Kidney (tissue), 14 donors: ENCODE measurements around the gene MMAB. TPM values are rescaled to one million over a fixed set of nuclear protein-coding genes. Genes with fewer than 3 reads are reported as not detected.

Experiments used
- DNase-seq, 5 donors: peaks; one replicate each; pipeline ENCODE4 v3.0.0-alpha.2; 2013 to 2020
- FAIRE-seq: peaks from 2 replicates; lab custom pipeline; 2012; peaks lifted over from hg19 to GRCh38; lab: Jason Lieb, UNC
- H3K27ac ChIP-seq, 2 donors: one replicate each; pipeline ENCODE4 v1.7.0; 2013; ENCODE audit warnings: low read depth in 2 of 2, low read length in 2 of 2, inconsistent platforms in 1 of 2
- H3K27me3 ChIP-seq: one replicate; pipeline ENCODE4 v1.7.1; 2013; ENCODE audit warnings: low read length, inconsistent platforms; ENCODE audit not compliant: control insufficient read depth, insufficient read depth
- H3K36me3 ChIP-seq, 3 donors: one replicate each; pipeline versions ENCODE4 v1.7.0 to v1.7.1; 2013; ENCODE audit warnings: low read length in 3 of 3, control low read depth in 1 of 3, inconsistent platforms in 1 of 3; ENCODE audit not compliant: insufficient read depth in 3 of 3, control insufficient read depth in 2 of 3
- H3K4me1 ChIP-seq, 3 donors: one replicate each; pipeline versions ENCODE4 v1.7.0 to v1.7.1; 2013; ENCODE audit warnings: low read length in 3 of 3, inconsistent platforms in 1 of 3, low read depth in 1 of 3; ENCODE audit not compliant: control insufficient read depth in 2 of 3, insufficient read depth in 2 of 3
- H3K4me3 ChIP-seq, 3 donors: one replicate each; pipeline versions ENCODE4 v1.7.0 to v1.8.1; 2013; ENCODE audit warnings: low read length in 3 of 3, control low read depth in 1 of 3, inconsistent platforms in 1 of 3
- H3K9ac ChIP-seq, 3 donors: one replicate each; pipeline versions ENCODE4 v1.7.0 to v1.7.1; 2013; ENCODE audit warnings: low read length in 3 of 3, control low read depth in 1 of 3, inconsistent platforms in 1 of 3
- H3K9me3 ChIP-seq, 3 donors: one replicate each; pipeline versions ENCODE4 v1.7.0 to v1.7.1; 2013; ENCODE audit warnings: low read length in 3 of 3, control low read depth in 1 of 3, inconsistent platforms in 1 of 3; ENCODE audit not compliant: control insufficient read depth in 2 of 3, insufficient read depth in 1 of 3
- CTCF ChIP-seq: IDR thresholded peaks from 3 replicates; pipeline ENCODE4 v1.5.1; 2012; ENCODE audit warnings: mild to moderate bottlenecking, moderate library complexity, borderline replicate concordance; ENCODE audit not compliant: insufficient read depth; ENCODE audit errors: extremely low read depth
- intact Hi-C: fragments of 100-400 bp; cut with DNase I; formaldehyde crosslinking; loops from one replicate; pipeline ENCODE4 v1.11.1; 2022
- polyA plus RNA-seq: library from polyadenylated mRNA; stranded (reverse); fragments of 350-450 nt; fragmentation: Illumina TruSeq; extraction: RNeasy Lipid Tissue Mini Kit (QIAGEN cat#74804); gene quantifications from one replicate; pipeline ENCODE4 v1.2.3, GENCODE V29; 2014; ENCODE audit warnings: low read depth, low replicate concordance; ENCODE audit not compliant: insufficient read depth
- total RNA-seq: library from RNA; stranded (reverse); fragmentation: NEBNext Ultra II Directional; extraction: Animal tissue kit (Norgen Biotek cat#: 25700); gene quantifications from one replicate; pipeline ENCODE4 v1.2.1, GENCODE V29; 2021
- donor health status: control.
- donor health status: control.
- donor health status: control.
- donor health status: control.
- donor health status: control.
- donor health status: DM: yes; HTN: yes; CAD: no.
- donor health status: Normal renal cell carcinoma (clear cell type).

MMAB gene
- total and polyA plus RNA-seq, 2 donors from 2014 or later: 42.9 to 96.3 TPM

- no peak for TF ChIP-seq CTCF
- no peak for DNase-seq
- no peak overlapping the region for H3K27ac ChIP-seq
- no peak overlapping the region for H3K9ac ChIP-seq
- no peaks in the 10 kb centered on the region for H3K9me3 ChIP-seq
- H3K36me3 ChIP-seq: peaks cover 0 to 66% (median 37%) of the 10 kb centered on the region in 3 donors
- intact Hi-C loops: loop anchor here (10.0 kb wide), 1 partner anchor 247 kb away; no protein-coding TSS in a partner anchor
- no peak overlapping the region for H3K4me3 ChIP-seq
- no peaks in the 10 kb centered on the region for H3K4me1 ChIP-seq
- FAIRE-seq: no peak
- no peaks in the 10 kb centered on the region for H3K27me3 ChIP-seq
Observed at GRCh38 chr12:109527489-109528123, 45.7 kb downstream of the MMAB start.

- H3K4me1 ChIP-seq: no peaks in the 10 kb centered on the region
- no peak overlapping the region for H3K4me3 ChIP-seq
- no peak for TF ChIP-seq CTCF
- no peak overlapping the region for H3K9ac ChIP-seq
- no peaks in the 10 kb centered on the region for H3K9me3 ChIP-seq
- DNase-seq: no peak
- no peak overlapping the region for H3K27ac ChIP-seq
- intact Hi-C loops: loop anchor here (10.0 kb wide), 1 partner anchor 250 kb away; no protein-coding TSS in a partner anchor
- H3K36me3 ChIP-seq: peaks cover 0 to 66% (median 47%) of the 10 kb centered on the region in 3 donors
- H3K27me3 ChIP-seq: no peaks in the 10 kb centered on the region
- no peak for FAIRE-seq
Observed at GRCh38 chr12:109525279-109525585, 48.1 kb downstream of the MMAB start.

GRCh38 chr12:109524466-109525278 is 48.6 kb downstream of the MMAB start:
- DNase-seq: no peak
- Histone ChIP-seq H3K4me3 (no peak overlapping the region), H3K4me1 (no peaks in the 10 kb centered on the region), H3K27ac (no peak overlapping the region), H3K36me3 (peaks cover 0 to 60% (median 52%) of the 10 kb centered on the region in 3 donors), H3K9ac (no peak overlapping the region), H3K9me3 (no peaks in the 10 kb centered on the region), H3K27me3 (no peaks in the 10 kb centered on the region)
- intact Hi-C loops: loop anchor here (10.0 kb wide), 1 partner anchor 250 kb away; no protein-coding TSS in a partner anchor
- no peak for TF ChIP-seq CTCF
- no peak for FAIRE-seq
